Stimulated activated CD4-positive, alpha-beta T cell treated with anti-CD3 and anti-CD28 coated beads, Interleukin-15, amount 100 ng/mL, for 1 hour (primary cell): Measurements from ENCODE around the gene TXNRD2.

ENCODE experiments used
- DNase-seq, 2 donors: peaks; one replicate each; pipeline ENCODE4 v3.0.0-alpha.2; 2020; ENCODE audit warnings: low read depth in 1 of 2, low spot score in 1 of 2

TXNRD2 gene

DNA sequence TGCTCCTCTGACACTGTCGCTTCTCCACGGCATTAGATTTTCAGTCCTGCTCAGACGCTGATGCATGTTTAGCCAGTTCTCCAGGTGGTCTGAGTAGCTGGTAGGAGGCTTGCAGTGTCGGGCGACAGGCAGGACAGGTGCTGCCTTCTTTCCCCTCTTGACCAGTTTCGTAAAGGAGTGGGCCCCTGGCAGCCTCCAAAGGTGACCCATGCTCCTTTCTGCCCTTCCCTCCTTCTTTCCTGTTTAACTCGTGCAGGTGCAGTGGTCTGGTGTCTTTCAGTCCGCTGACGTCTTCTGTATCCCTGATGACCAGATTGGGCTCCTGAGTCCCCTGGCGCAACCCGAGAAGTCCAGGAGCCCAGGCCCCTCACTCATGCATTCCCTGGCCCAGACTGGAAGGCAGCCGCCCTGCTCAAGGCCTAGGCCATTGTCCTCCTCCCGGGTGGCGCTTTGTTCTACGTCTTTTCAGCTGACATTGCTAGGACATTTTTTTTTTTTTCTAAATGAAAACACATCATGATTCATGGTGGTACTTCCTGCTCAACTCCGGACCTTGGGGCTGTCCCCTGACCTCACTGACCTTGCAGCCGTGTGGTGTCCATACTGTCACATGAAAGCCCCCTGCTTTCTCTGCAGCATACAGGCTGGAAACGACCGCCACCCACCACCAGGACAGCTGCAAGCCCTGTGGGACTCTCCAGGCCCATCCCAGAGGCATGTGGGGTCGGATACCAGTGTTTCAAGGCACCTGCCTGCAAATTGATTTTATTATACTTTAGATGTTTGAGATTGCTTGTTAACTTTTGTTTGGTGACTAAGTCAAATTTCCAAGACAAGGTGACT, 25.5 kb upstream of the TXNRD2 start:
- DNase-seq: no peak

DNA sequence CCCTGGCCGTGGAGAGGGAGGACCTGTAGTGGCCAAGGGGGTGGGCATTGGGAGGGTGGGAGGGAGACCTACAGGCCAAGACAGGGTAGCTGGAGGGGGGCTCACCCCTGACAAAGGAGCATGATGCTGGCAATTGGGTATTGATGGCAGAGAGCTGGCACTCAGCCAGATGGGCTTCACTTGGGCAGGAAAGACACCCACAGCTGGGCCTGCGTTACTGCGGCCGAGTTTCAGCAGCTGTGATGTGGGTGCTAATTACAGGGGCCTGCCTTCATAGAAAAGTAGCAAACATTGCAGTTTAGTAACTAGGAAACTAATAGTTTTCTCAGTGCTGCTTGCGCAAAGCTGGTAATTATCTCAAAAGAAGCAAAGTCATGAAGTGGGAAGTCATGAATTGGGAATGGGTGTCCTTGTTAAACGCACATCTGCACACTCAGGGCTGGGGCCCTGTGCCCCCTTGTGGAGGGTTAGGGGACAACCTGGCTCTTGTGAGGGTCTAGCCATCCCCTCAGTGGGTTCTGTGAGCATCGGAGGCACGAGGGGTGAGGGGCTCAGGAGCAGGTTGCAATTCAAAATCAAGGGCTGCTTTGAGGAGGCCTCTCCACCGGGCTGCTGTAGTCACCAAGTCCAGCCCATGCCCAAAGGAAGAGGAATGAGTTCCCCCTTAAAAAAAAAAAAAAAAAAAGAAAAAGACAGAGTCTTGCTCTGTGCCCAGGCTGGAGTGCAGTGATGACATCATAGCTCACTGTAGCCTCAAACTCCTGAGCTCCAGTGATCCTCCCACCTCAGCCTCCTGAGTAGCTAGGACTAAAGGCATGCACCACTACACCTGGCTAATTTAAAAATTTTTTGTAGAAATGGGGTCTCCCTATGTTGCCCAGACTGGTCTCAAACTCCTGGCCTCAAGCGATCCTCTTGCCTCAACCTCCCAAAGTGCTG, 24.4 kb upstream of the TXNRD2 start:
- DNase-seq: no peak

DNA sequence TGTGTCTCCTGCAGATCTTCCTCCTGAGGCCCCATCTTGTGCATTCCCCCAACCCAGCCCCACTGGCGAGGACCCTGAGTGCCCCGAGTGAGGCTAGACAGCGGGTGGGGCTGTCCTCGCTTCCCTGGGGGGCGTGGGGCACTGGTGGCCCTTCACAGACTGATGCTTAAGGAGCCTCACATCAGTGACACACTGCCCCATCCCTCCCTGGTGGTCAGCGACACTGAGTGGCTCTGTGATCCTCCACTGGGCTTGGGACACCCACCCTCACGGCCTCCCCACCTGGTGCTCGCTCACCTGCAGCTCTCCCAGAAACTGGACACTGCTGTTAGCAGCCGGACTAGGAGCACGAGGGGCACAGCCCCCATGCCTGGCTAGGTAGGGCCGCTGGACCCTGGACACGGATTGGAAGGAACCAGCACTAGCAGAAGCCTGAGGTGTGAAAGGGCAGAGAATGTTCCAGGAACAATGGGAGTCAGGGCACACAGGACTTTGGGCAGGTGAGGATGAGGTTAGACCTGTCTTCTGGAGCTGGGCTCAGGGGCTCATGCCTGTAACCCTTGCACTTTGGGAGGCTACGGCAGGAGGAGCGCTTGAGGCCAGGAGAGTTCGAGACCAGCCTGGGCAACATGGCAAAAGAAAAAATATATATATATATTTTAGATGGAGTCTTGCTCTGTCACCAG, 23.2 kb upstream of the TXNRD2 start:
- no peak for DNase-seq

DNA sequence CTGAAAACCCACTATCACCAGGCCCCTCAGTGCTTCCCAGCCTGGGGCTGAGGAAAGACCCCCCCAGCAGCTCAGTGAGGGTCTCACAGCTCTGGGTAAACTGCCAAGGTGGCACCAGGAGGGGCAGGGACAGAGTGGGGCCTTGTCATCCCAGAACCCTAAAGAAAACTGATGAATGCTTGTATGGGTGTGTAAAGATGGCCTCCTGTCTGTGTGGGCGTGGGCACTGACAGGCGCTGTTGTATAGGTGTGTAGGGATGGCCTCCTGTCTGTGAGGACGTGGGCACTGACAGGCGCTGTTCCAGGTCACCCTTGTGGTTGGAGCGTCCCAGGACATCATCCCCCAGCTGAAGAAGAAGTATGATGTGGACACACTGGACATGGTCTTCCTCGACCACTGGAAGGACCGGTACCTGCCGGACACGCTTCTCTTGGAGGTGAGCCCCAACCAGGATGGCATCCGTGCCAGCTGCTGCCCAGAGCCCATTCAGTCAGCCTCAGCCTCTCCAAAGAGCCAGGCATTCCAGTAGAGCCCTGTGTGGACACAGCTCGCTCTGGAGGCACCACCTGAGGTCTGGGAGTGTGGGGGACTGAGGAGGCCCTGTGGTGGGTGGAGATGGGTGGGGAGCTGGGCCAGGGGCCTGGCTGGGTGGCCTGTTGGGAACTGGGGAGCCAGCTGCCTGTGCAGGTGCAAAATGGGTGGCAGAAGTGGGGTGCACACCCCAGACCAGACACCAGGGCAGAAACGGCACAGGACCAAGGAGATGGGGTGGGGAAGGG, 22.4 kb upstream of the TXNRD2 start:
- DNase-seq: no peak

DNA sequence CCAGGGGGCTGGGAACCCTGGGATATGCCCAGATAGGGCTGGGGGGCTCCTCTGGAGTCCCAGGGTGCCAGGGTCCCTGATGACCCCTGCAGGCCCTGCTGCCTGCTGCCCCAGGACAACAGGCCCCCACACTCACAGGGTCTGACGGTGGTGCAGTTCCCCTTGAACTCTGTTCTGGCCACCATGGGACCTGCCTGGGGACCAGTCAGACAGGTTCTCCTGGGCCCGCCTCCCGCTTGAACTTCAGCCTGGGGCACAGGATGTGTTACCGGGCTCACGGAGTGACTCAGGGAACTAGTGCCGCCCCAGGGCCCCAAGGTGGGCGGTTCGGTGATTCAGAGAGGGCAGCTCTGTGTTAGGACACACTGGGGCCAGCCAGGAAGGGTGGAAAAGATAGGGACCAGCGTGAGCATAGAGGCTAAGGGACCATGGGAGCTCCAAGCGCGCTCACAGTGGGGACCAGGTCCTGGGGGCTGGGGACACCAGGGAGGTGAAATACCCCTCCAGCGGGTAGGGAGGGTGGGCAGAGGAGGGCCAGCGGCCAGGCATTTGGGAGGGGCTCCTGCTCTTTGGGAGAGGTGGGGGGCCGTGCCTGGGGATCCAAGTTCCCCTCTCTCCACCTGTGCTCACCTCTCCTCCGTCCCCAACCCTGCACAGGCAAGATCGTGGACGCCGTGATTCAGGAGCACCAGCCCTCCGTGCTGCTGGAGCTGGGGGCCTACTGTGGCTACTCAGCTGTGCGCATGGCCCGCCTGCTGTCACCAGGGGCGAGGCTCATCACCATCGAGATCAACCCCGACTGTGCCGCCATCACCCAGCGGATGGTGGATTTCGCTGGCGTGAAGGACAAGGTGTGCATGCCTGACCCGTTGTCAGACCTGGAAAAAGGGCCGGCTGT, 21.5 kb upstream of the TXNRD2 start:
- DNase-seq: no peak

DNA sequence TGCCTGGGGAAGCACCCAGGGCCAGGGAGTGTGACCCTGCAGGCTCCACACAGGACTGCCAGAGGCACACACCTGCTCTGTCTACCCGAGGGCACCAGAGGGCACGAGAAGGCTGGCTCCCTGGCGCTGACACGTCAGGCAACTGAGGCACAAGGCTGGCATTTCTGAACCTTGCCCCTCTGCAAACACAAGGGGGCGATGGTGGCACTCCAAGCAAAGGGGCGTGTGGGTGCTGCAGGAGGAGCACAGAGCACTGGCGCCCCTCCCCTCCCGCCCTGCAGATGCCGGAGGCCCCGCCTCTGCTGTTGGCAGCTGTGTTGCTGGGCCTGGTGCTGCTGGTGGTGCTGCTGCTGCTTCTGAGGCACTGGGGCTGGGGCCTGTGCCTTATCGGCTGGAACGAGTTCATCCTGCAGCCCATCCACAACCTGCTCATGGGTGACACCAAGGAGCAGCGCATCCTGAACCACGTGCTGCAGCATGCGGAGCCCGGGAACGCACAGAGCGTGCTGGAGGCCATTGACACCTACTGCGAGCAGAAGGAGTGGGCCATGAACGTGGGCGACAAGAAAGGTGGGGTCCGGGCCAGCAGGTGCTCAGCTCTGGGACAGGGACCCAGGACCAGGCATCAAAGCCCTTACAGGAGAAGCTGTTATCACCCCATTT, 20.8 kb upstream of the TXNRD2 start:
- DNase-seq: peak; percentile 24 to 37

DNA sequence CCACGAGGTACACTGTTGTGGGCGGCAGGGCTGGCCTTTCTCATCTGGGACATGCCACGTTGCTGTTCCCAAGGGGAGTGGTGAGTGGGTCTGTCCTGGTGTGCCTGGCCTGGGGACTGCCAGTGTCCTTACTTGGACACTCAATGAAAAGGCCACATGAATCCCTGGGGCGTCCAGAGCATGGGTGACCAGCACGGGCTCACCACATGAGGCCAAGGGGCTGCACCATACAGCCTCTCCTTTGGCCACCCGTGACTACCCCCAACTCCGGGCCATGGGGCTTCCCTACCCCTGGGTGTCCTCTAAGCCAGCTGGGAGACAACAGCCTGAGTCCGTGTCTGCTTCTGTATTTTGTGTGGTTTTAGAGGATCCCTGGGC, 20.2 kb upstream of the TXNRD2 start:
- DNase-seq: no peak

DNA sequence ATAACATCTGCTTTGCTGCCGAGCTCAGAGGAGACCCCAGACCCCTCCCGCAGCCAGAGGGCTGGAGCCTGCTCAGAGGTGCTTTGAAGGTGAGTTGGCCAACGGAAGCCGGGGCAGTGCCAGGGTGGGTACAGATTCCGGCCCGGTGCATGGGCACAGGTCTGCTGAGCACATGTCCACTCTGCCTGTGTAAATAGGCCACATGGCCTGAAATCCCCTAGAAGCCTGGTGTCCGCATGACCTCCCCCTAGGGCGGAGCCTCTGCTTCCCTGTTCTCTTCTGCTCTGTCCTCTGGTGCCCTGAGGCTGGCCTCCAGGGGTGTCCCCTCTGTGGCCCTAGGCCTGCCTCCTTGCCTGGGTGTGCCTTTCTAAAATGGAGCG, 19.6 kb upstream of the TXNRD2 start:
- DNase-seq: no peak

DNA sequence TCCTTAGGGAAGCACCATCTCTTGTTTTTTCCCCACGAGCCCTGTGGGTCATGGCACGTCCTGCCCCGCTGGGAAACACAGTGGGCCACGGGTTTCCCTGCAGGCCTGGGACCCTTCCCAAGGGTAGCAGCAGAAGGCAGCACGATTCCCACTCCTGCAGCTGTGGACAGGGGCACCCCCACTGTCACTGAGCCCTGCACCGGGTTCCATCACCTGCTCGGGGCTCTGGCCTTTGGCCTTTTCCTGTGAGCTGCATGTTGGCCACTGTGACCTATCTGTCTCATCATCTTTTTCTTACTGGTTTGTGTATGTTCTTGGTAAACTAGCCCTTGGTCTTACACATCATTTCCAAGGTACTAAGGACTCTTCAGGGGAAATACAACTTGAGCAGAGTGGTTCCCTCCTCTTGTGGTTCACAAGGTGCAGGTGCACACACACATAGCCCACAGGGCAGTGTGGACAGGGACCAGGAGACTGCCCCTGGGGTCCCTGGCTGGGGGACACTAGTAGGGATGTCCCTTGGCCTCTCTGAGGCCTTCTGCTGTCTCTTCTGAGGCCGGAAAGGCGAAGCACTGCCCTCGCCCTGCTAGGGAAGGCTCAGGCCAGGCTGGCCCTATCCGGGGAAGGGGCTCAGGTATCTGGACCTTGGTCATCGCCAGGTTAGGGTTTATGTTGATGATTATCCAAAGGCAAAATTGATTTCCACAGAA, 19.0 kb upstream of the TXNRD2 start:
- DNase-seq: no peak

DNA sequence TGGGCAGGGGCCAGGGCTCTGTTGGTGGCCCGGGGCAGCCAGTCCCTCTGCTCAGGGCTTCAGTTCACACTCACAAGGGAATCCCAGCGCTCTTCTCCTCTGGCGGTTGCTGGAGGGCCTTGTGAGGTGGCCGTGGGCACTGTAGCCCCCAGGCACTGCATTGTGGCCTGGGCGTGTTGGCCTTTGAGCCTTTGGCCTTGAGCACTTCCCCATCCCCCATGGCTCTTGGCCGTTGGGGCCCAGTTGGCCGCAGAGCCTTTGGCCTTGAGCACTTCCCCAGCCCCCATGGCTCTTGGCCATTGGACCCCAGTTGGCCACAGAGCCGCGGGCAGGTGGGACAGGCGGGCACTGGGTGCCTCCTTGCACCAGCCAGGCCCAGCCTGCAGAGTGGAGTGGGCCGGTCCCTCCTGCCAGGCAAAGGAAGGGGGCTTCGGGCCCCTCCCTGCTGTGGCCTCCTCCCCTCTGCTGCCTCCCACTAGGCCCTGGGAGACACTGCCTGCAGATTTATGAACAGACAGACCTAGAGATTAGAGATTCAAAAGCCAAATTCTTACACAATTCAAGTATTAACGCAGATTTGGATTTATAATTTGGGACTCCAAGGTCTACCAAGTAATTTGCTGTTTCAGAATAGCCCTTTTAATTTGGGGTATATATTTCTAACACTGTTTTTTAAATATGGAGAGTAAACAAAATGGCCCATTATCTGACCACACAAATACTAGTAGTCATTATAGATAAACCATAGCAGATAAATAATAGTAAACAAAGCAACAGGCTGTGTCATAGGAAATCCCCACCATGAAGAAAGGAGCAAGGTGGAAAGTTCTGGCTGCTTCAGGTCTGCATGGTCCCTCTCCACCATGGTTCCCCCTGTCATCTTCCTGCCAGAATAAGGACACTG, 18.2 kb upstream of the TXNRD2 start:
- no peak for DNase-seq

DNA sequence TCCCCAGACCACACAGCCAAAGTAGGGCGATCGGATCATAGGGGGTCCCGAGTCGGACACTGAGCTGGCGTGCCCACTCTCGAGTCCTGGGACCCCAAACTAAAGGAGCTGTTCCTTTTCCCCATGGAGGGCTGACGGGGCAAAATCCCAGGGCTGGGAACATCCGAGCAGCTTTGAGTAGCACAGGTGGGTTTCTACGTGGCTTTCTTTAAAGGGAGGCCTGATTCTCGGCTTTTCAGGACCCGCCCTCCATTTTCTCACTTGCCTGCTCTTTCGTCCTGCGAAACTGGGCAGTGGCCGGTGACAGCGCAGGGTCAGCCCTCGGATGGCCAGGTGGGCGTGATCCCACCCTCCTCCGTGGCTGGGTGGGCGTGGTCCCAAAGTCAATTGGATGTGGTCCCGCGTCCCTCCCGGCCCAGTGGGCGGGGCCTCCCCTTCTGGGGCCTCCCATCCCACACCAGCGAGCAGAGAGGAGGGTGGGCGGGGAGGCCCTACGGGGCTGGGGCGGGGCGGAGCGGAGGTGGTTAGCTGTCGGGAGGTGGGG, 17.5 kb upstream of the TXNRD2 start:
- no peak for DNase-seq

DNA sequence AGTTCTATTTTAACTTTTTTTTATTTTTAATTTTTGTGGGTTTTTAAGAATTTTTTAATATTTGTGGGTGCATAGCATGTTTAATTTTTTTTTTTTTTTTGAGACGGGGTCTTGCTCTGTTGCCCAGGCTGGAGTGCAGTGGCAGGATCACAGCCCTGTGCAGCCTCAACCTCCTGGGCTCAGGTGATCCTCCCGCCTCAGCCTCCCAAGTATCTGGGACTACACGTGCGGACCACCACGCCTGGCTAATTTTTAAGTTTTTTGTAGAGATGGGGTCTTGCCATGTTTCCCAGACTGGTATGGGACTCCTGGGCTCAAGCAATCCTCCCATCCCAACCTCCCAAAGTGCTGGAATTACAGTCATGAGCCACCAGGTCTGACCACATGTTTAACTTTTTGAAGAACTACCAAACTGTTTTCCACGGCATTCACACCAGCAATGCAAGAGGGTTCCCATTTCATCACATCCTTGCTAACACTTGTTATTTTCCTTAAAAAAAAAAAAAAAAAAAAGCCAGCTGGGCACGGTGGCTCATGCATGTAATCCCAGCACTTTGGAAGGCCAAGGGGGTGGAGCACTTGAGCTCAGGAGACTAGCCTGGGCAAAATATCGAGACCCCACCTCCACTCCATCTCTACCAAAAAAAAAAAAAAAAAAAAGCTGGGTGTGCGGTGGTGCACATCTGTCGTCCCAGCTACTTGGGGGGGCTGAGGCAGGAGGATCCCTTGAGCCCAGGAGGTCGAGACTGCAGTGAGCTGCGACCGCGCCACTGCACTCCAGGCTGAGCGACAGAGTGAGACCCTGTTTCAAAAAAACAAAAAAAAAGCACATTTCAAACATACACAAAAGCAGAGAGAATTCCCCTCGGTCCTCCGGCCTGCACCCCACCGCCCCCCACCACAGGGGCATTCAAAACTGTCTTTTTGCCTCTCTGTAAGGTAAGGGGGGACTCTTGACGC, 16.7 kb upstream of the TXNRD2 start:
- no peak for DNase-seq

DNA sequence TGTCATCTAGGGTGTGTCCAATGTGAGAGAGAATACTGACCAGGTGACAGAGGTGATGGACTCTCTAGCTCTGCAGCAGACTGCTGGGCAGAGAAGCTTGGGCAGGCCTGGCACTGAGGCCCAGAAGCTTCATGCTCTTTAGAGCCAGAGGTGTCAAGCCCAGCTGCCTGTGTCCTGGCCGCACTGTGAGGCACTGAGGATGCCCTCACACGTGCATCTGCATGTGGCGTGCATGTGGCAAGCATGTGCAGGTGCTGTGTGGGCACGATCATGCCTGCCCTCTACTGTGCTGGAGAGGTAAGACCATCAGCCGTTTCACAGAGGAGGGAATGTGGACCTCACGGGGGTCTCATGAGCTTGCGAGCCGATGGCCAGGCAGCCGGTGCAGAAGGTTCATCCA, 15.8 kb upstream of the TXNRD2 start:
- DNase-seq: no peak

DNA sequence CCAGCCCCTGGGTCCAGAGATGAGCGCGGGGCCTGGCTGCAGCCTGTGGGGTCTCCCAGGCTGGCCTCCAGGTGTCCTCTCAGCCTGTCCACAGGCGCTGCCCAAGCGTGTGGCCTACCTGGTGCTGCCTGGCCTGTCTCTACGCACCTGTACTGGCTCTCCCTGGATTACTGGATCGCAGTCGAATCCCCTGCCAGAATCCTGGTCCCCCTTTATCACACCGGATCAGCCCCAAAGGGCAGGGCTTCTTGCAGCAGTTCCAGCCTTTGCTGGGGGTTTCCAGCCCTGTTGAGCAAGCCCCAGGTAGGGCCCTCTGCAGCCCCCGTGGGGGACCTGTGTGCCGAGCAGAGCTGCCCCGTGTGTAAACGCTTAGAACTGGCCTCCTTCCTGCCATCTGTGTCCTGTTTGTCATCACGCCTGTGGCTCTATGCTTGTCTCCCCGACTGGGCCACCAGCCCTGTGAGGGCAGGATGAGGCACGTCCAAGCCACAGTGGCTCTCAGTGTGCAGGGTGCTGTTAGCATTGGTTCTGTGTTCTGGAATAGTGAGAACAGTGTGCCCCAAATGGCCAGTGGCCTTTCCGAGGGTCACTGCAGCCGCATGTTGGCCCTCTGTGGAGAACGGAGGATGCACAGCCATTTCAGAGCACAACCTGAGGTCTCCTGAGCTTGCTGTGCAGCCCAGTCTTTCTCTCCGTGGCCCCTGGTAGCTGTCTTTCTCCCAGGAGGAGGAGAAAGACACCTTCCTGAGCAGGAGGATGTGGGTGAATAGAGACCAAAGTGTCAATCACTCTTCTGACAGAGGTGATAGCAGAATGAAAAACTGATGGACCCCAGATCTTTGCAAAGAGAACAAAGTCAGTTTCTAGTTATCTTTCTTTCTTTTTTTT, 13.9 kb upstream of the TXNRD2 start:
- DNase-seq: no peak

DNA sequence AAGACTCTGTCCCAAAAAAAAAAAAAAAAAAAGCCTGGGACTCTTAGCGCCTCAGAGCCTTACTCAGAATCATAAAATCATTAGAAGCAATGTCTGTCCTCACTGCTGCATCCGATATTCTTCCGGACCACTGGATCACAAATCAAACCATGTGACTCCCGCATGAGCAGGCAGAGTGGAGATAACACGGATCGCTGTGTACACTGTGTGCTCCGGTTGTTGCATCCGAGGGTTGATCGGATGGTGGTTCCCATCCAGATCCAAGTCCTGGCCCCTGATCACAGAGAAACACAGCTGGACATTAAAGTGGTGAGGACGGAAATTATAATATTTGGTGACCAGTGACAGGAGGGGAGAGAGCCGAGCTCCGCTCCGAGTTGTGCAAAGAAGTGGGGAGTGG, 9.7 kb upstream of the TXNRD2 start:
- DNase-seq: no peak
